Germinal center (tissue), 1 donor: ENCODE measurements around the gene ACP7.
"Not testable (repeated sequence)": the region's sequence is repeated elsewhere in the genome, so short reads cannot be mapped to it uniquely, and the experiment has no call there.

Source experiments
- DNase-seq: peaks from one replicate; pipeline ENCODE4 v3.0.0; 2012; ENCODE audit warnings: mixed read lengths, low spot score

Gene ACP7

GRCh38 chr19:39109641-39110040 is 25.5 kb downstream of the ACP7 start:
- no peak for DNase-seq

DNA sequence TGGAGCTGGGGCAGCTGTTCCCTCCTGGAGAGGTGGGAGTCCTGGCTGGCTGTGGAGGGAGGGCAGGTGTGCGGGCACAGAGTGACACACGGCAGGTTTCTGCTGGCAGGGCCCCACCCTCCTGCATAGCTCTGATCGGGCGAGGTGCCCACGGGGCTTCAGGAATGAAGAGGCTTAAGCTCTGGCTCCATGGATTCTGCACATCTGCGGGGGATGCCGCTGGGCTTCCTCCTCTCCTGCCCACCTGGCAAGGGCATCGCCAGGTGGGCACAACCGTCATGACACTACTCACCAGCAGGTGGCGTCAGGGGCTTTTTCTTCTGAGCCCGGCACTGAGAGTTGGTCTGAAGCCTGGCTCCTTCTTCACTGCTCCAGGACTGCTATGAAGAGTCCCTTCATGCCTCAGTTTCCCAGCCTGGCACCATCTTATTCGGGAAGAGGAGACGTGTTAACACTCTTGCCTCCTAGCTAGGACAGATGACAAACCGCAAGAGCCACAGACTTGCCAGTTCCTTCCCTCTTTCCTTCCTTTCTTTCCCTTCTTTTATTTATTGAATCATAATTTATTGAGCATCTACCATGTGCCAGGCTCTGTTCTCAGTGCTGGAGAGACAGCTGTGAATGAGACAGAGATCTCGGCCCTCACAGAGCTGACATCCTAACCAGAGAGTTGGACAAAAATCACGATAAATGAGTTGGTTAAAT is 26.2 kb downstream of the ACP7 start:
- peak; percentile 81 for DNase-seq

DNA sequence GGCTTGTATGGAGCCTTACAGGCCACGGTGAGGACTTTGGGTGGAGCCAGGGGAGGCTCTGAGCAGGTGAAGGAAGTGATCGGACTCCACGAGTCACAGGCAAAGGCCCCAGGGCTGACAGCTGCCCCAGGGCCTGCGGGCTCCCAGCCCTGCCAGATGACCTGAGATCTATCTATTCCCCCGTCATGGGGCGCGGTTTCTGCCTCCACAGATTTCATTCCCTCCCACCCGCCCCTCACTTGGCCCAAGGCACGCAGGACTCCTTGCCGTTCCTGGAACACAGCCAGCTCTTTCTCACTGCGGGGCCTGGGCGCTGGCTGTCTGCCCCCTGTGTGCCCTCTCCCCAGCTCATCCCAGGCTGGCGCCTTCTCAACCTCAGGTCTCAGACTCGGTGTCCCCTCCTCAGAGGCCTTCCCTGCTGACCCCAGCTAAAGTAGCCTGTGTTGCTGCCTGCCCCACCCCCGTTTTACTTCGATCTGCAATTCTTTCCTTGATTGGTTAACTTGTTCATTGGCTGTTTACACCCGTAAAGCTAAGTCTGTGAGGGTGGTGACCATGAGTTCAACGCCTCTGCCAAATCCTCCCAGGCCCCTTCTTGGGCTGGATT is 27.5 kb downstream of the ACP7 start:
- DNase-seq: no peak

DNA sequence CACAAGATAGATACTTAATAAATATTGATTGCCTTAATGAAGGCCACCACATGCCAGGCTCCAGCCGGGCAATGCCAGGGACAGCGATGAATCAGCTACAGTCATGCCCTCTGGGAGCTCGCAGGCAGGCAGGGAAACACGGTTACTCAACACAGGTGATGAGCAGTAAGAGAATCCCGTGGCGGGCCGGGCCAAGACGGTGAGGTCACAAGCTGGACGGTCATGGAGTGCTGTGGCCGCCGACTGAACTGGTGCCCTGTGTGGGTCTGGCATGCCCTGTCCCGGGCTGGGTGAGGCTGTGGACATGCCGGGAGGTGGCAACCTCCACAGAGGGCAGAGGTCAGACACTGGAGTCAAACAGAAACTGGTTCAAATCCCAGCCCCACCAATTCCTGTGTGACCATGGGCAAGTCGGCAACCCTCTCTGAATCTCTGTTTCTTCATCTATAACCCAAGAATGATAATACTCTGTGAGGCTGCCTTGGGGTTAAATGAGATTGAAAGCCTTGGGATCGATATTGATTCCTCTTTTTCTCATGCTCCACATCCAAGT is 28.2 kb downstream of the ACP7 start:
- no peak for DNase-seq

DNA sequence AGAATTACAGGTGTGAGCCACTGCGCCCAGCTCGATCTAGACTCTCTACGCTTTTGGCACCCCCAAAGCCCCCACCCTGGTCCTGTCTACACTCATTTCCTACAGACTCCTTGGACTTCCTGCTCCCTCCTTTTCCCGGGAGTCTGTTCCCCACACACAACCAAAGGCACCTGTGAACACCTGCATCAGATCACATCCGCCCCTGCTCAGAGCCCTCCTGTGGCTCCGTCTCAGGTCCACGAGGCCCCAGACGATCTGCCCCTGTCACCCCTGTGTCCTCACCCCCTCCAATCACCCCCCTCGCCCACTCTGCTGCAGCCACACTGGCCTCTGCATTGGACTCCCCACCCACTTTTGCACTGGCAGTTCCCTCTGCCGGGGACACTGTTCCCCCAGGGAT is 29.0 kb downstream of the ACP7 start:
- no peak for DNase-seq

DNA sequence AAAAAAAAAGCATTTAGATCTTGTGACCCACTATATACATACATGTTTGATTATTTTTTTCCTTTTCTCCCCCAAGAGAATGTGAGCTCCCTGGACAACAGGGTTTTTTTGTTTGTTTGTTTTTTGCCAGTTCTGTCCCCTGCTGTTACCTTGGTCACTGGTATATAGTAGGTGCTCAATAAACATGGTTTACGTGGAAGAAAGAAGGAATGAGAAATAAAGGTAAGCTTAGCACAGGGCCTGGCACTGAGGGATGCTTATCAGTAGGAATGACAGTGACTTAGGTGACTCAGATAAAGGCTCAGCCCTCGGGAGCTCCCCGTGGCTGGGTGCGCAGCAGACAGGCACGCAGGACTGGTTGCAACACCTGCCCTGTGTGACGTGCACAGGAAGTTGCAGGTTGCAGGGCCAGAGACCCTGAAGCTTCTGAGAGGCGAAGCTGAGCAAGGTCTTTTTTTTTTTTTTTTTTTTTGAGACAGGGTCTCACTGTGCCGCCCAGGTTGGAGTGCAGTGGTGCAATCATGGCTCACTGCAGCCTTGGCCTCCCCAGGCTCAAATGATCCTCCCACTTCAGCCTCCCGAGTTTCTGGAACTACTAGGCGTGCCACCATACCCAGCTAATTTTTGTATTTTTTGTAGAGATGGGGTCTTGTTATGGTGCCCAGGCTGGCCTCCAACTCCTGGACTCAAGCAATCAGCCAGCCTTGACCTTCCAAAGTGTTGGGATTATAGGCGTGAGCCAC is 31.1 kb downstream of the ACP7 start:
- DNase-seq: no peak

GRCh38 chr19:39117023-39117422 is 32.9 kb downstream of the ACP7 start:
- DNase-seq: not testable (repeated sequence)

GRCh38 chr19:39119830-39120229 is 35.7 kb downstream of the ACP7 start:
- no peak for DNase-seq

DNA sequence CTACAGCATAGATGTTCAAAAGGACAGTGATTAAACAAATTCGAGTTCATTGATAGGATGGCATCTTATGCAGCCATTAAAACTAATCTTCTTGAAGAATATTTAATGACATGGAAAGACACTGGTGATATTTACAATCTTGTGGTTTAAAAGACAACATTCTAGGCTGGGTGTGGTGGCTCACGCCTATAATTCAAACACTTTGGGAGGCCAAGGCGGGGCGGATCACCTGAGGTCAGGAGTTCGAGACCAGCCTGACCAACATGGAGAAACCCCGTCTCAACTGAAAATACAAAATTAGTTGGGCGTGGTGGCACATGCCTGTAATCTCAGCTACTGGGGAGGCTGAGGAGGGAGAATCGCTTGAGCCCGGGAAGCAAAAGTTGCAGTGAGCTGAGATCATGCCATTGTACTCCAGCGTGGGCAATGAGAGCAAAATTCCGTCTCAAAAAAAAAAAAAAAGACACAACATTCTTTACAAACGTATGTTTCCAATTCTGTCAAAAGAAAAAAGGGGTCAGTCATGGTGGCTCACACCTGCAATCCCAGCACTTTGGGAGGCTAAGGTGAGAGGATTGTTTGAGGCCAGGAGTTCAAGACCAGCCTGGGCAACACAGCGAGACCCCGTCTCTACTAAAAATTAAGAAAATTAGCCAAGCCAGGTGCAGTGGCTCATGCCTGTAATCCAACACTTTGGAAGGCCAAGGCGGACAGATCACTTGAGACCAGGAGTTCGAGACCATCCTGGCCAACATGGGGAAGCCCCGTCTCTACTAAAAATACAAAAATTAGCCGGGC is 39.0 kb downstream of the ACP7 start:
- no peak for DNase-seq

DNA sequence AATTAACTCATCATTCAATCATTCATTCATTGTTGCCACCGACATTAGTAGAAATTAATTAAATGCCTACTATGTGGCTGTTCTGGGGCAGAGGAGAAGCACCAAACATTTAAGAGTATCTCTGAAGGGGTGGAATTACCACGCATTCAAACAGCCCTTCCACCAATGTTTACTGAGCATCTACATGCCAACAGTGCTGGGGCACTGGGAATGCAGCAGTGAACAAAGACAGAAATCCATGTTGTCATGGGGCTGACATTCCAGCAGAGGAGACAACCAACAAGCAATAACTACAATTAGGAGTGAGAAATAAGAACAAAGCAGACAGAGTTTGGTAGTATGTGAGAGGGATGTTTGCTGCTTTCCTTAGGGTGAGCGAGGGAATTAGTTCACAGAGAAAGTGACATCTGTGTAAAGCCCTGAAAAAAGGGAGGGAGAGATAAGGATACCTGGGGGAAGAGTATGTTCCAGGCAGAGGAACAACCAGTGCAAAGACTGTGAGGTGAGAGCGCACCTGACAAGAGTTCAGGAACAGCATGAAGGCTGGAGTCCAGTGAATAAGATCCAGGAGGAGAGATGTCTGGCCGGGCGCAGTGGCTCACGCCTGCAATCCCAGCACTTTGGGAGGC is 40.1 kb downstream of the ACP7 start:
- DNase-seq: no peak

GRCh38 chr19:39125199-39125553 is 41.0 kb downstream of the ACP7 start:
- DNase-seq: no peak

GRCh38 chr19:39125554-39126311 is 41.6 kb downstream of the ACP7 start, which contains the start of gene PAK4:
Gene PAK4 (plus strand): TSS chr19:39125786. CDS start chr19:39169554, 43,768 bp downstream.
- peak; percentile 100 for DNase-seq

DNA sequence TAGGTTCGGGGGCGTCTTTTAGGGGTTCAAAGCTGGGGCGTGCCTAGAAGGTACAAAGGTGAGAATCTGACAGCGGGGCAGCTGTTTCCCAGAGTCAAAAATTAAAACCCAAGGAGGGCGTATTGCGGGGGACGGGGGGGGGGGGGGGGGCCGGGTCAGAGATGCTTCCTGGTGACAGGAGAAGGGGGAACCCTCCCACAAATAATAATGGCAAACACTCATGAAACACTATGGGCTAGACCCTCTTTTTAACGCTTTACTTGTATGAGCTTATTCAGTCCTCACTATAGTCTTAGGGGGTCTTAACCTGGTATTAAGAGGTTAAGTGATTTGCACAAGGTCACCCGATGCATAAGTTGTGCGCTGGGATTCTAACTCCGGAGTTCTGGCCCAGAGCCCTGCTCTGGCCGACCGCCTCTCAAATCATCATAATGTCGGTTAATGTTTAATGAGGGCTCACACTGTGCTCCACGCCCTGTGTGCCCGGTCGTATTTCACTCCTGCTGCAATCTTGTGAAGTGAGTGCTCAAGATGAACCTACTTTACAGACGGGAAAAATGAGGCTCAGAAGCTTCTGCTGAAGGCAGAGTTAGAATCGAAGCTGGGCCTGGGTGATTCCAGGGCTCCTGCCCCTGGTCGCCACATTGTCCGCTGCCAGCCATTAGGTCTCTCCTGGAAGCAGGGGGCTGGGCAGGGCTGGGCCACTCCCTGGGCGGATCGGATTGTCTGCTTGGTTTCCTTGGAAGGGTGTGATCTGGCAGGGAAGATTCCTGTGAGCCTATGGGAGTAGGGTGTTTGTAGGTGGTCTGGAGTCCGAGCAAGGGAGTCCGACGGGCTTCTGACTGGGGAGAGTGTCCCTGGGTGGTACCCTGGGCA is 42.4 kb downstream of the ACP7 start:
- no peak for DNase-seq

GRCh38 chr19:39127812-39128515 is 43.8 kb downstream of the ACP7 start:
- DNase-seq: no peak

GRCh38 chr19:39128516-39129079 is 44.4 kb downstream of the ACP7 start:
- no peak for DNase-seq

GRCh38 chr19:39129116-39129515 is 44.9 kb downstream of the ACP7 start:
- no peak for DNase-seq

GRCh38 chr19:39130337-39131254 is 46.4 kb downstream of the ACP7 start:
- no peak for DNase-seq

- DNase-seq: no peak
These were observed 47.1 kb downstream of the ACP7 start for GRCh38 chr19:39131255-39131755.
